IPS DF 4.7 (cell line): ENCODE measurements around the gene SH3RF3.

Source experiments
- DNase-seq: peaks from one replicate; pipeline ENCODE4 v3.0.0-alpha.2; 2013; ENCODE audit warnings: low spot score; ENCODE audit errors: extremely low read depth

The SH3RF3 gene

GRCh38 chr2:109486711-109487535 lies 357.9 kb downstream of the SH3RF3 start:
- no peak for DNase-seq

DNA sequence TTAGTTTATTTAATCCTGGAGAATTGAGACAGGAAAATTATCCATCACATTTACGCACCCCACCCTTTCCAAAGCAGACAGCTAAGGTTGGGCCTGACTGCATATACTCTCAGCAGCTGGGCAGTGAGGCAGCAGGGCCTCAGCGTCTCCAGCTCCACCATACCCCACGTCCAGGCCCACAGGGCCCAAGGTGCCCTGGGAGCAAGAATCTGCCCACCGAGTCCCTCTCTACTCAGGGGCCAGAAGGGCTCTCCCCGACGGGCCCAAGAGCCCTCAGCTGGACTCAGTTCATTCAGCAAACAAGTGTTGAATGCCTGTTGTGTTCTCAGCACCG lies 358.5 kb downstream of the SH3RF3 start:
- no peak for DNase-seq

DNA sequence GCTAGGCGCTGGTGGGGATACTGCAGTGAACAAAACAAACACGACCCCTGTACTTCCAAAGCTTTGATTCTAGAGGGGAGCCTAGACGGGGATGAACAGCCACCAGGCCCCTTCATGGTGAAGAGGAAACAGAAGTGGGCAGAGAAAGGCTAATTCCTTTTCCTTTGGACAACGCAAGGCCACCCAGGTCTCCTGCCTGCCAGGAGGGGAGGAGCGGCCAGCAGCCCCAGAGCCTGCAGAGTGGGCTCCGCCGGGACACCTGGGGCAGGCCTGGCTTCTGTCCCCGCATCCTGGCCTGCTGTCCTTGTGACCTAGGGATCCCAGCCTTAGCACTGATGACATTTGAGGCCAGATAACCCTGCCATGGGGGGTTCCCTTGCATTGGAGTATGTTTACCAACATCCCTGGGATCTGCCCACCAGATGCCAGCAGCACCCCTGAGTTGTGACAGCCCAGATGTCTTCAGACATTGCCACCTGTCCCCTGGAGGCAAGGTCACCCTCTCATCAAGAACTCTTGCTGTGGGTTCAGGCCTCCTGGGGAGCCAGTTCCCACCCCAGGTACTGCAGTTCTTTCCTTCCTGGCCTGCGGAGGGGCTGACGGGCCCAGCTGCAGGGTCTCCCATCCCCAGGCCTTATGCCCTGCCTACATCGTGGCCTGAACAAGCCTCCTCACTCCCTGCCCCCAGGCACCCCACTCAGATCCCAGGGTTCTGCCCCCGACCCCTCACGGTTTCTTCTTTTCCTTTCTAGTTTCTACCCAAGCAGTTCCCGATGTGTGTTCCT lies 359.1 kb downstream of the SH3RF3 start:
- DNase-seq, result no peak

- DNase-seq, result no peak
These were observed 360.3 kb downstream of the SH3RF3 start for GRCh38 chr2:109489296-109489695.

GRCh38 chr2:109493176-109493935 lies 364.4 kb downstream of the SH3RF3 start:
- no peak for DNase-seq

GRCh38 chr2:109494351-109494750 lies 365.3 kb downstream of the SH3RF3 start:
- no peak for DNase-seq

DNA sequence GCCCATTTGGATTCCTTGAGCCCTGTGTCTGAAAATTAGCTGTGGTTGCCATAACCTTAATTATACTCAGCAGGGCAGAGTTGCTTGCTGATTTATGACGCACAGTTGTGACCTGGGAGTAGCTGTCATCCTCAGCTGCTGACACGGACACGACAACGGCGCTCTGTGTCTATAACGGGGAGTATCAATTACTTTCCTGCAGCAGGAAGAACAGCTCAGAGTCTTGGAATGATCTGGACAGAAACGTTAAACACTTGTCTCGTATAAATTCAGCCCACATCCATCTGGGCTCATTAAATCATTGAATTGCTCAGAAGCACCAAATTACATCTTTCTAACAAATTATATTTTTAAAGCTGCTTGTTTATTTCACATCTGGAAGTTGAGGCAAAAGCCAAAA lies 368.5 kb downstream of the SH3RF3 start:
- no peak for DNase-seq

- DNase-seq, result no peak
These were observed 369.2 kb downstream of the SH3RF3 start for GRCh38 chr2:109497911-109498870.

DNA sequence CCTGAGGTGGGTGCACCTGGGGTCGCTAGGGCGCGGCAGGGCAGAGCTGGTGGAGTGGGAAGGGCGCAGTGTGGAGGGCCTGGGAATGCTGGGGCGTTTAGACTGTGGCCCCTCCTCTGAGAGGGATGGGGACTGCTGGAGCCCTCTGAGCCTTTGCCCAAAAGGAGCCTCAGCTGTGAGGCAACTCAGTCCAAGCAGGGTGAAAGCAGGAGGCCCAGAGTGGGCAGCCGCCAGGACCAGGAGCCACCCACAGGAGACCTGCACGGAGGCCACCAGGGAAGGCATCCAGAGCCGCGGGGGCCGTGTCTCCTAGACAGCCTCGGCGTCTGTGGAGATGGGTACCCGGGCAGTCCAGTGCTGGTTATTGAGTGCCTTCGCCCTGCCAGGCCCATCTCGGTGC lies 369.9 kb downstream of the SH3RF3 start:
- no peak for DNase-seq

DNA sequence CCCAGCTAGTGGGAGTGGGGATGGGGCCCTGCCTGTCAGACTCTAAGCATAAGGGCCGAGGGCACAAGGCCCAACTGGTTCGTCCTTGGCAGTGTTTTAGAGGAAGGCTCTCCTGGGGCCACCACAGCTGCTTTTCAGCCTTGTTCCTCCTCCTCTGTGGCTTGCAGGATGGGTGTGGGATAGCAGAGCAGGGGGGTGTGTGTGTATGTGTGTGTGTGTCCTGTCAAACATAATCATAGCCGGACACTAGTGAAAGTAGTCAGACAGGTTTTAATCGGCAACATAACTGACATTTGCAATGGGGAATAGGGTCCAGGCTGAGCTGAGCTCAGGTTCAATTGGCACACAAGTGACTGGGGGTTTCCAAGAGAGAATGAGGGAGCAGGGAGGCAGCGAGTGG lies 370.6 kb downstream of the SH3RF3 start:
- no peak for DNase-seq

GRCh38 chr2:109500910-109501309 lies 371.9 kb downstream of the SH3RF3 start:
- no peak for DNase-seq

DNA sequence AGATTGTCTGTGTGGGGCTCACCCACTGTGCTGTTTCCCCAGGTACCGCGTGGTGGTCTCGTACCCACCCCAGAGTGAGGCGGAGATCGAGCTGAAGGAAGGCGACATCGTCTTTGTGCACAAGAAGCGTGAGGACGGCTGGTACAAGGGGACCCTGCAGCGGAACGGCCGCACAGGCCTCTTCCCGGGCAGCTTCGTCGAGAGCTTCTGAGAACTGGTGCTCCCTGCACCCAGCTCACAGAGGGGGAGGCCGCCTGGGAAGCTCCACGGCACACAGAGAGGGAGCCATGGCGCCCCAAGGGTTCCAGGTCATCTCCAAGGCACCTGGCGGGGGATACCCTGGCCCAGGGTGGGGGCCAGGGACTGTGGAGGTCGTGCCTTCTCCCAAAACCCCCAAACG lies 372.5 kb downstream of the SH3RF3 start:
- no peak for DNase-seq

GRCh38 chr2:109503191-109503590 lies 374.2 kb downstream of the SH3RF3 start:
- DNase-seq, result no peak

- DNase-seq, result no peak
These were observed 378.2 kb downstream of the SH3RF3 start for GRCh38 chr2:109507217-109507616.

GRCh38 chr2:109507828-109508227 lies 378.8 kb downstream of the SH3RF3 start:
- DNase-seq, result no peak

GRCh38 chr2:109508556-109508955 lies 379.6 kb downstream of the SH3RF3 start:
- no peak for DNase-seq

DNA sequence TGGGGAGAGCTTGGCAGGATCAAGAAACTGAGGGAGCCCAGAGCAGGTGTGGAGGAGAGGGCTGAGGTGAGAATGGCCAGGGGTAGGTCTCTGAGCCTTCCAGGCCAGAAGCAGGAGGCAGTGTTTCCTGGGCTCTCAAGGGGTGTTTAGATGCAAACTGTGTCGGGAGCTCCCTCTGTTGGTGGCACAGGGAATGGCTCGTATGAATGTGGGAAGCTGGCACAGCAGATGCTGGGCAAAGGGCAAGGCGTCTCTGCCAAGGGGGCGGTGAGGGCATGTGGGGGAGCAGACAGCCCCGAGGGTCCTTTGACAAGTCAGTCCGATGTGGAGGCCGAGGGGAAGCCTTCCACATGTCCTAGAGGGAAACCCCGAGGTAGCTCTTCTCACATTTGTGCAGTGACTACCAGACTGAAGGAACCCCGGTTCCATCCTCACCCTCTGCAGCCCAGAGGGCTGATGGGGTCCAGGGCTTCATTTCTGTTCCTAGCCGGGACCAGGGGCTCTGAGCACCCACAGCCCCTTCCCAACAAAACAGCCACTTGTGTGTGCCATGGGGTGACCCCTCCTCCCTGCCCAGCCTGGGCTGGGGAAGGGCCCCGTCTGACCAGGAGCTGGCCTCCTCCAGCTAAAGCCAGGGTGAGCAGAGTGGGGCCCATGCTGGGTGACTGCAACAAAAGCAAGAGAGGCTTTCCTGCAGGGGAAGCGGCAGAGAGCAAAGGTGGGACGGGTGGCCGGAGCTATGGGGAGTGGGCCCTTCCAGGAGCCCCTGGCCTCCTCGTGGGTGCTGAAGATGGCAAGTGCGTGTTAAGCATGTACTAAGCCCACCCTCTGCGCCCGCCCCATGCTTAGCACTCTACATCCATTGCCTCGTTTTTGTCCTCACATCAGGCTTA lies 381.4 kb downstream of the SH3RF3 start:
- DNase-seq, result peak; percentile 38

DNA sequence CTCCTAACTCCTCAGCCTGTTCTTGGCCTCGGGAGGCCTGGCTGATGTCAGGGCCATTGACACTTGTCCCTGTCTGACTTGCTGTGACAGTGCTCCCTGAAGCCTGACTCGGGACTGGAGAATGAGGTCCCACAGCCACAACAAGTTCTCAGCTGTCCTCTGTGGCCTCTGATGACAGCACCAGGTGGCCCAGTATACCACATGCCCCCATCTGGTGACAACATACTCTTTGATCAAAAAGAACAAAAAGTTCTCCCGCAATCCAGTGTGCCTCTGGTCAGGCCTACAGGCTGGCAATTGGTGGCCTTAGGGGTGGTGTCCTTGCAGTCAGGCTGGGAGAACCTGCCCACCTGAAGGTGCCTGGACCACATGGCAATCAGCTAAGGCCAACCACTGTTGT lies 382.2 kb downstream of the SH3RF3 start:
- no peak for DNase-seq

GRCh38 chr2:109512076-109512475 lies 383.1 kb downstream of the SH3RF3 start:
- no peak for DNase-seq

DNA sequence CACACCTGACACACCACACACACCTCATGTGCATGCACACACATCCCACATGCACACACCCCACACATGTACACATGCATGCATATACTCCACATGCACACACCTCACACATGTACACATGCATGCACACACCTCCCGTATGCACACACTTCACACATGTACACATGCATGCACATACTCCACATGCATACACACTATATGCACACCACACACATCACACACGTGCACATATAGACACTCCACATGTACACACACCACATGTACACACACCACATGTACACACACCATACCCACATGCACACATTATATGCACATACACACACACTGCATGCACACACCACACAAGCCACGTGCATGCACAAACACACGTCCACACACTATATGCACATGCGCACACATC lies 384.2 kb downstream of the SH3RF3 start:
- DNase-seq, result no peak
